ENCODE results near the gene FCER1G. TPM values are rescaled to one million over a fixed set of nuclear protein-coding genes. Genes with fewer than 3 reads are reported as not detected.

FCER1G gene
- 1.1 TPM for polyA plus RNA-seq (2013, experiment 1 of 2)
- 0.89 TPM for polyA plus RNA-seq (2013, experiment 2 of 2)

DNA sequence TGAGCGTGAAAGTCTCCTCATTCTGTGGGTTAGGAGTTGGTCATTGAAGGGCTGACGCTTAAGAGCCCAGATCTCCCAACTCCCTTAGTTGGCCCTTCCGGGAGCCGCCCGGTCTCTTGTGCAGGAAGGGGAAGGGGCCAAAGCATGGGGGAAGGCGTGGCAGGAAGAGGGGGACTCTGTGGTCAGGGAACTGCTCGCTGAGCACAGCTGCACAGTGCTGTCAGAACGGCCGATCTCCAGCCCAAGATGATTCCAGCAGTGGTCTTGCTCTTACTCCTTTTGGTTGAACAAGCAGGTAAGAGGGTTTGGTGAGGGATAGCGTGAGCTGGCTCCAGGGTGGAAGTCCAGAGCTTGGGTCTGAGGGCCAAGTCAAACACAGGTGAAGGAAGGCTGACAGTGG, at the start of gene FCER1G:
TSS of gene FCER1G (plus strand) at position 220 of the 400 bp plus-strand sequence. CDS start at position 247, 27 bp downstream.
- Histone ChIP-seq H3K4me1 (ENCODE audit: insufficient read depth, low read length) (peaks cover 5% of the 10 kb centered on the region), H3K9me3 (ENCODE audit: insufficient read depth, low read depth, low read length) (no peaks in the 10 kb centered on the region), H3K27me3 (ENCODE audit: insufficient read depth, low read length) (no peaks in the 10 kb centered on the region), H3K27ac (ENCODE audit: low read depth, low read length) (no peak within 1 kb of the TSS), H3K36me3 (ENCODE audit: insufficient read depth, low read length) (peaks cover 45% of the 10 kb centered on the region), H3K9ac (ENCODE audit: low read depth, low read length) (no peak within 1 kb of the TSS), H3K4me3 (ENCODE audit: low read length) (no peak within 1 kb of the TSS)
- 94% methylated on average over 10 of the region's 10 CpGs for WGBS

DNA sequence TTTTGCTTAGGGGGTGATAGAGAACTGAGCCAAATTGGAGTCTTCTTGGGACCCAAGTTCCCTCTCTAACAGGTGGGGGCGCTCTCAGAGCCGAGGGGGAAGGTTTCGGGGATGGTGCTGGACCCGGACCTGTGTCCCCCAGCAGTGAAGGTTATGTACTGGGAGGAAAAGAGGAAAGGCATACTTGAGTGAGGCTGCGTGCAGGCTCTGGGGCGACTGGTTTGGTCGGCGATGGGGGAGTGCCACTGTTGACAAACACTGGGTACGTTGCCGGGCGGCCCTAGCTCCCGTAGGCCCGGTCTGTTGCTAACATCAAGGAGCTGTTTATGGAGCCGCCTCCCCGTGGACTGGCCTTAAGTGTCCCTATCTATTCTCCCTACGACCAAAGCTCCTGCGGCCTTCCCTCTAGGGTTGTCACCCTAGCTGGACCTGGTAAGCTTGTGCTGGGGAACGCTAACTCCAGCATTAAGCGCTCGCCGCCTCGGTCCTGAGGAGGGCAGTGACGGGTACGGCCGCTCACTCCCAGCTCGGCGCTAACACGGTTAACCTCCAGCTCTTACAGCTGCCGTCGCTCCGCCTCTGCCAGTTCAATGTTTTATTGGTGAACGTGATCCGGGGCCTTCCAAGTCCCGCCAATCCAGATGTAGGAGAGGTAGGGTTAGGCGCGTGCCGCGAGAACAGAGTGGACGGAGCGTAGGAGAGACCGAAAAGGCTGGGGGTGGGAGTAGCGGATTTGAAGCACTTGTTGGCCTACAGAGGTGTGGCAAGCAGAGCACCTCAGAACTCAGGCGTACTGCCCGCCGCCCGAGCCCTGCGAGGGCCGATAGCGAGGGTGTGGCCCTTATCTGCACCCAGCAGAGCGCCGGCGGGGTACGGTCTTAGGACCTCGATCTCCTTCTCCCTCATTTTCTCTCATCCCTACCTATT, 49.1 kb upstream of the FCER1G start, which contains the start of gene PPOX:
TSS of gene PPOX (plus strand) at position 685 of the 927 bp plus-strand sequence. CDS start 422 bp downstream, outside the sequence.
- Histone ChIP-seq H3K9ac (ENCODE audit: low read depth, low read length) (peak within 1 kb of the TSS; percentile 78), H3K27ac (ENCODE audit: low read depth, low read length) (peak within 1 kb of the TSS; percentile 51), H3K4me3 (ENCODE audit: low read length) (peak within 1 kb of the TSS; percentile 87), H3K36me3 (ENCODE audit: insufficient read depth, low read length) (peaks cover 50% of the 10 kb centered on the region), H3K9me3 (ENCODE audit: insufficient read depth, low read depth, low read length) (no peaks in the 10 kb centered on the region), H3K4me1 (ENCODE audit: insufficient read depth, low read length) (peaks cover 5% of the 10 kb centered on the region; the same call in 1 of the 2 replicates), H3K27me3 (ENCODE audit: insufficient read depth, low read length) (no peaks in the 10 kb centered on the region)
- under 1% methylated on average over 54 of the region's 54 CpGs for WGBS

DNA sequence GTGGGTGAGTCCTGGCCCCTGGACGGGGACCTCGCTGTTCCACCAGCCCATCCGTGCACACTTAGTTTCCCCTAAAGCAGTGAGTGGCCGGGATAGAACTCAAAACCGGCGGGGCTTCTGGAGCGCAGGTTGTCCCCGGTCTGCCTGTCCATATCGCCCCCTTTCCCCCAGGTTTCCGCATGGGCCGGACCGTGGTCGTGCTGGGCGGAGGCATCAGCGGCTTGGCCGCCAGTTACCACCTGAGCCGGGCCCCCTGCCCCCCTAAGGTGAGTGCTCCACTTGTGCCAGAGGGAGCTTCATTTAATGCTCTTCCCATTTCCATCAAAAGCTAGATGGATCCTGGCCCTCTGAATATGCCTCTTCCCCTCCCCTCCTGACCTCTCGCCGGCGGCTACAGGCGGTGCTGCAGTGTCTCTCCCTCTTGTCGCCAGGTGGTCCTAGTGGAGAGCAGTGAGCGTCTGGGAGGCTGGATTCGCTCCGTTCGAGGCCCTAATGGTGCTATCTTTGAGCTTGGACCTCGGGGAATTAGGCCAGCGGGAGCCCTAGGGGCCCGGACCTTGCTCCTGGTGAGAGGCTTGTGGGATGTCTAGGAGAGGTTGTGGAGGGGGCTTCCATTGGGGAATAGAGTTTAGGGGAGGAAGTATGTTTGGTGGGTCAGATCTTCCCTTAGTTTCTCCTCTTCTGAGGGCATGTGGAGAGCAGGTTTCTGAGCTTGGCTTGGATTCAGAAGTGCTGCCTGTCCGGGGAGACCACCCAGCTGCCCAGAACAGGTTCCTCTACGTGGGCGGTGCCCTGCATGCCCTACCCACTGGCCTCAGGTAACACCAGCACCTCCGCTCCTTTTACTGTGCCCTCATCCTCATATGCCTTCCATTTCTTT, 48.2 kb upstream of the FCER1G start:
- Histone ChIP-seq H3K27me3 (ENCODE audit: insufficient read depth, low read length) (no peaks in the 10 kb centered on the region), H3K9ac (ENCODE audit: low read depth, low read length) (peak overlapping the region; percentile 78), H3K4me1 (ENCODE audit: insufficient read depth, low read length) (peaks cover 5% of the 10 kb centered on the region; the same call in 1 of the 2 replicates), H3K36me3 (ENCODE audit: insufficient read depth, low read length) (peaks cover 53% of the 10 kb centered on the region), H3K27ac (ENCODE audit: low read depth, low read length) (peak overlapping the region; percentile 50), H3K4me3 (ENCODE audit: low read length) (peak overlapping the region; percentile 87), H3K9me3 (ENCODE audit: insufficient read depth, low read depth, low read length) (no peaks in the 10 kb centered on the region)
- WGBS = 10% methylated on average over 33 of the region's 33 CpGs

DNA sequence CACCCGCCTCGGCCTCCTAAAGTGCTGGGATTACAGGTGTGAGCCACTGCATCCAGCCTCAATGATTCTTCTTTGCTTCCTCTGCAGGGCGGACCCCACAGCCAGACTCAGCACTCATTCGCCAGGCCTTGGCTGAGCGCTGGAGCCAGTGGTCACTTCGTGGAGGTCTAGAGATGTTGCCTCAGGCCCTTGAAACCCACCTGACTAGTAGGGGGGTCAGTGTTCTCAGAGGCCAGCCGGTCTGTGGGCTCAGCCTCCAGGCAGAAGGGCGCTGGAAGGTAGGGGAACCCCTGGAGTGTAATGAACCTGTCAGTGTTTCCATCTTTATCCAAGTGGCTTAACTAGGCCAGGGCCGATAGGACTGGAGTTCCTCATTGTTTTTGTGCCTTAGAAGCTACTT, 46.2 kb upstream of the FCER1G start:
- peaks cover 5% of the 10 kb centered on the region; the same call in 1 of the 2 replicates for H3K4me1 ChIP-seq (ENCODE audit: insufficient read depth, low read length)
- peaks cover 61% of the 10 kb centered on the region for H3K36me3 ChIP-seq (ENCODE audit: insufficient read depth, low read length)
- H3K9me3 ChIP-seq (ENCODE audit: insufficient read depth, low read depth, low read length) = no peaks in the 10 kb centered on the region

DNA sequence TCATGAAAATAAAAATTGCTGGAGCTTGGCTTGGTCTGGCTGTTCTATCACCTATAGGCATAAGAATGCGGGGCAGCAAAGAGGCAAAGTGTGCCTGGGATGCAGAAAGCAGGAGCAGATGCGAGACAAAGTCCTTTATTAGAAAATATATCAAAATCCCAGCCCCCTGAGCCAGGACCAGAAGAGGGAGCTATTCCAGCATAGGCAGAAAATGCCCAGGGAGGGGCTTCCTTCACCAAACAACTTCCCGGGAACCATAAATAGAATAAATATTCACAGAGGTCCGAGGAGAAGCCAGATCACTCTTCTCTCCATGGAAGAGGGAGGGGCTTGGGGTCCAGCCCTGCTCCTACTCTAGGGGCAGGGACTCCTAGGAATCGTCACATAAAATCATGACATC, 43.9 kb upstream of the FCER1G start:
- no peaks in the 10 kb centered on the region for H3K4me1 ChIP-seq (ENCODE audit: insufficient read depth, low read length)
- no peaks in the 10 kb centered on the region for H3K27me3 ChIP-seq (ENCODE audit: insufficient read depth, low read length)
- H3K4me3 ChIP-seq (ENCODE audit: low read length) = no peak overlapping the region
- 90% methylated on average over 5 of the region's 5 CpGs for WGBS
- no peak overlapping the region for H3K9ac ChIP-seq (ENCODE audit: low read depth, low read length)
- peaks cover 64% of the 10 kb centered on the region for H3K36me3 ChIP-seq (ENCODE audit: insufficient read depth, low read length)
- H3K27ac ChIP-seq (ENCODE audit: low read depth, low read length) = no peak overlapping the region
- no peaks in the 10 kb centered on the region for H3K9me3 ChIP-seq (ENCODE audit: insufficient read depth, low read depth, low read length)

More for the DNA sequence above, 46.2 kb upstream of the FCER1G start:
- Histone ChIP-seq H3K27me3 (ENCODE audit: insufficient read depth, low read length) (no peaks in the 10 kb centered on the region), H3K27ac (ENCODE audit: low read depth, low read length) (no peak overlapping the region), H3K4me3 (ENCODE audit: low read length) (no peak overlapping the region), H3K9ac (ENCODE audit: low read depth, low read length) (no peak overlapping the region)
- 95% methylated on average over 9 of the region's 9 CpGs for WGBS

DNA sequence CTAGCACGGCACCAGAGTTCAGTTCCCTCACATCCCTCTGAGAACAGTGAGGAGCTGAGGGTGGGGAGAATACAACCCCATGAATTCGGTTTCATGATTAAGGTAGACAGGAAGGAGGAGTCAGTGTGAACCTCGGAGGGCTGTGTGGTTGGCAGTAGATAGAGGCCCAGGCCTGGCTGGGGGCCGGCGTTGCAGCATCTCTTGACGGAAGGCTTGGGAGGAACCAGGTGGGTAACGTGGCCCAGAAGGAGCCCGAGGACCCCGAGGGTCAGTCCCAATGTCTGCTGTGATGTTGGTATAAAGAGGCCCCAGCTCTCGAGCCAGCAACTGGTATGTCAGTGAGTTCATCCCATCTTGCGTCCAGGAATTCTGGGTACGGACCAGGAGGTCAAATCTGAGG, 43.4 kb upstream of the FCER1G start:
- H3K36me3 ChIP-seq (ENCODE audit: insufficient read depth, low read length) = peaks cover 64% of the 10 kb centered on the region
- no peaks in the 10 kb centered on the region for H3K27me3 ChIP-seq (ENCODE audit: insufficient read depth, low read length)
- H3K27ac ChIP-seq (ENCODE audit: low read depth, low read length) = no peak overlapping the region
- H3K4me3 ChIP-seq (ENCODE audit: low read length) = no peak overlapping the region
- H3K4me1 ChIP-seq (ENCODE audit: insufficient read depth, low read length) = no peaks in the 10 kb centered on the region
- WGBS = 93% methylated on average over 12 of the region's 12 CpGs
- no peaks in the 10 kb centered on the region for H3K9me3 ChIP-seq (ENCODE audit: insufficient read depth, low read depth, low read length)
- H3K9ac ChIP-seq (ENCODE audit: low read depth, low read length) = no peak overlapping the region

DNA sequence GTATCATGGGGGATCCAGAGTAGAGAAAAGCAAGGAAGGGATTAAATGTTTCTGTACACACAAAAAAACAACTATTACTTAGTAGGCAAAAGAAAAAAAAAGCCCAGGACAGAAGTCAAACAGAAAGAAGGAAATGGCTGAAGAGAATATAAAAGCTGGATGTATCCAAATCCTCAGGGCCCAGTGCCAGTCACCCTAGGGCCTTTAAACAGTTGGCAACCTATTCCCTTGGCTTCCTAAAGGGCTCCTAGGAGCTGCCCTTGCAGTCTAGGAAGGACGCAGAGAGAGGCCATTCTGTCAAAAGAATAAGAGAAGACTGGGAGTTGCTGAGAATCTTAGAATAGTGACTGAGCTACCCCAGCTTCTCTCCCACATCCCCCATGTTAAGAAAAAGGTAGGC, 42.7 kb upstream of the FCER1G start:
- Histone ChIP-seq H3K27me3 (ENCODE audit: insufficient read depth, low read length) (no peaks in the 10 kb centered on the region), H3K9me3 (ENCODE audit: insufficient read depth, low read depth, low read length) (no peaks in the 10 kb centered on the region), H3K27ac (ENCODE audit: low read depth, low read length) (no peak overlapping the region), H3K9ac (ENCODE audit: low read depth, low read length) (no peak overlapping the region), H3K4me1 (ENCODE audit: insufficient read depth, low read length) (no peaks in the 10 kb centered on the region), H3K4me3 (ENCODE audit: low read length) (no peak overlapping the region), H3K36me3 (ENCODE audit: insufficient read depth, low read length) (peaks cover 64% of the 10 kb centered on the region)
- 100% methylated on average over 1 of the region's 1 CpG for WGBS

DNA sequence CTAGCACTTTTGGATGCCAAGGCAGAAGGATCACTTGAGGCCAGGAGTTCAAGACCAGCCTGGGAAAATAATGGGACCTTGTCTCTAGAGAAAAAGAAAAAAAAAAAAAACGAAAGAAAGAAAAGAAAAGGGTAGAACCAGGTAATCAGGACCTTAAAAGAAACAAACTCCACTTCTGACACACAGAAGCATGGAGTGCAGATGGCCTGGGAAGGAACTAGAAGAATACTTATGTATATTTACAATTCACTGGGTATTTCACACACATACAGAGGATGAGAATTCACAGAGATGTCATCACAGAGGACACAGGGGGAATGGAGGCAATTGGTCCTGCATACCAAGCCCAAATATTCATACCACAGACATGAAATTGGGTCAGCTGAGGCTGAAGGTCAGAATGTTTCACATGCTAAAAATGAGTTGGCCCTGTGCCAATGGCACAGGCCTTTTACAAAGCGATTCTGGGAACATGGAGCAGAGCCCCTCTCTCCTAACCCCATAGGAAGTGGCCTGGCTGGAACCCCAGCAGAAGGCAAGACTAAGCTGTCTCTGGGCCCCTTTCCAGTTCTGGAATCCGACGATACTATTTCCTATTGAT, 42.2 kb upstream of the FCER1G start:
- peaks cover 64% of the 10 kb centered on the region for H3K36me3 ChIP-seq (ENCODE audit: insufficient read depth, low read length)
- H3K27me3 ChIP-seq (ENCODE audit: insufficient read depth, low read length) = no peaks in the 10 kb centered on the region
- H3K4me1 ChIP-seq (ENCODE audit: insufficient read depth, low read length) = peaks cover 2% of the 10 kb centered on the region; the same call in 1 of the 2 replicates
- H3K27ac ChIP-seq (ENCODE audit: low read depth, low read length) = no peak overlapping the region
- no peak overlapping the region for H3K9ac ChIP-seq (ENCODE audit: low read depth, low read length)
- H3K4me3 ChIP-seq (ENCODE audit: low read length) = no peak overlapping the region
- 96% methylated on average over 4 of the region's 4 CpGs for WGBS
- no peaks in the 10 kb centered on the region for H3K9me3 ChIP-seq (ENCODE audit: insufficient read depth, low read depth, low read length)

DNA sequence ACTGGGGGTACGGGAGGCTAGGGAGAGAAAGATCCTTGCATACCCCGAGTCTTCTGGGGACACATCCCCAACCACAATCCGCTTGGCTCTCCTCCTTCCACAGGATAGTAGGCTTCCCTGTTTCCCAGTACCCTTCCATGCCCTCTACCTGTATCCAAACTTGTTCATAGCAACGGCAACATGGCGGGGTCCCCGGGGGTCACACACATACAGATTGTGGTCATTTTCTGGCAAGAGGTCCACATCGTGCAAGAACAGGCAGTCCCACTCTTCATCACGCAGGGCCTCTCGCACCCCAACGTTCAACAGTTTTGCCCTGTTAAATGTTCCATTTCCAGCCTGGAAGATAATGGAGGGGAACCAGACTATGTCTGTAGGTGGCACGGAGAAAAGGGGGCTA, 41.4 kb upstream of the FCER1G start:
- Histone ChIP-seq H3K4me3 (ENCODE audit: low read length) (no peak overlapping the region), H3K36me3 (ENCODE audit: insufficient read depth, low read length) (peaks cover 63% of the 10 kb centered on the region), H3K9me3 (ENCODE audit: insufficient read depth, low read depth, low read length) (no peaks in the 10 kb centered on the region), H3K27me3 (ENCODE audit: insufficient read depth, low read length) (no peaks in the 10 kb centered on the region), H3K9ac (ENCODE audit: low read depth, low read length) (no peak overlapping the region), H3K4me1 (ENCODE audit: insufficient read depth, low read length) (peaks cover 8% of the 10 kb centered on the region; the same call in 1 of the 2 replicates), H3K27ac (ENCODE audit: low read depth, low read length) (no peak overlapping the region)
- 94% methylated on average over 11 of the region's 11 CpGs for WGBS

DNA sequence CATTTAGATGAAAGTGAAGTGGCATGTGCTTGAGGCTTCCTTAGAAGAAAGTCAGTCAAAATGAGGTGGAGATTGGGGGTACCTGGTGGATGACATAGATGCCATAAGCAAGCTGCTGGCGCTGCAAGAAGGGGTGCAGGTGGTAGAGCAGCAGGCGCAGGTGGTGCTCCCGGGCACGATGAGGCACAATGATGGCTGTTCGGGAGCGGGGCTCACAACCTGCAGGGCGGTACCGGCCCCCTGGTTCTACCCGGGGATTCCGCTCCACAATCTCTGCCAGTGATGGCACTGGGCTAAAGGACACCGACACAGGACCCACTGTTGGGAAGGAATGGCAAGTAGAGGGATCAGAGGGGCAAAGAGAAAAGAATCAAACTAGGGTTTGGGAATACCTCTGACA, 40.2 kb upstream of the FCER1G start:
- no peak overlapping the region for H3K4me3 ChIP-seq (ENCODE audit: low read length)
- no peak overlapping the region for H3K9ac ChIP-seq (ENCODE audit: low read depth, low read length)
- WGBS = 96% methylated on average over 11 of the region's 11 CpGs
- no peaks in the 10 kb centered on the region for H3K9me3 ChIP-seq (ENCODE audit: insufficient read depth, low read depth, low read length)
- H3K4me1 ChIP-seq (ENCODE audit: insufficient read depth, low read length) = peaks cover 8% of the 10 kb centered on the region; the same call in 1 of the 2 replicates
- peaks cover 53% of the 10 kb centered on the region for H3K36me3 ChIP-seq (ENCODE audit: insufficient read depth, low read length)
- no peak overlapping the region for H3K27ac ChIP-seq (ENCODE audit: low read depth, low read length)
- H3K27me3 ChIP-seq (ENCODE audit: insufficient read depth, low read length) = no peaks in the 10 kb centered on the region
